Ovary (tissue), 9 donors: ENCODE measurements around the gene PIRT. TPM values are rescaled to one million over a fixed set of nuclear protein-coding genes. Genes with fewer than 3 reads are reported as not detected.

Experiments used
- DNase-seq, 5 donors: peaks; one replicate each; pipeline ENCODE4 v3.0.0-alpha.2; 2019 to 2020
- H3K27ac ChIP-seq, 2 donors: fragments of 200-600 bp; one replicate each; pipeline versions ENCODE4 v1.5.1 to v1.8.0; 2019 to 2022
- H3K27me3 ChIP-seq: fragments of 200-600 bp; one replicate; pipeline ENCODE4 v1.8.0; 2022
- H3K36me3 ChIP-seq: fragments of 200-600 bp; sonication (generic); one replicate; pipeline ENCODE4 v1.5.1; 2019
- H3K4me1 ChIP-seq: one replicate; pipeline ENCODE4 v1.8.1; 2013; ENCODE audit warnings: mild to moderate bottlenecking, moderate library complexity; ENCODE audit not compliant: insufficient read depth
- H3K4me3 ChIP-seq: fragments of 200-600 bp; sonication (generic); one replicate; pipeline ENCODE4 v1.5.1; 2017
- H3K9me3 ChIP-seq, 2 donors: fragments of 200-600 bp in 1 of 2; sonication (generic) in 1 of 2; one replicate each; pipeline versions ENCODE4 v1.5.1 to v1.8.1; 2013 to 2019; ENCODE audit warnings: mild to moderate bottlenecking in 1 of 2, moderate library complexity in 1 of 2
- CTCF ChIP-seq, 3 donors: fragments of 450-650 bp in 2 of 3; fragments of 200-600 bp in 1 of 3; IDR thresholded peaks; one replicate each; pipeline versions ENCODE4 v1.5.1 to v1.8.0; 2016 to 2022; ENCODE audit warnings: antibody characterized with exemption in 3 of 3, mild to moderate bottlenecking in 1 of 3
- EP300 ChIP-seq: sonication (generic); formaldehyde crosslinking; IDR thresholded peaks from one replicate; pipeline ENCODE4 v1.6.1; 2017; ENCODE audit warnings: antibody characterized with exemption
- POLR2A ChIP-seq: fragments of 450-650 bp; IDR thresholded peaks from one replicate; pipeline ENCODE4 v1.6.1; 2017; ENCODE audit warnings: antibody characterized with exemption, mild to moderate bottlenecking, moderate library complexity
- WGBS, 3 donors: extraction: QIAGEN DNeasy Blood & Tissue Kit in 1 of 3; methylation state at CpG; one replicate each; pipeline versions ENCODE4 v1.1.5 to v1.1.7; 2013 to 2017; 5-methylcytosine and 5-hydroxymethylcytosine counted together
- intact Hi-C, 4 donors: fragments of 100-400 bp; cut with DNase I; formaldehyde crosslinking; loops; one replicate each; pipeline versions ENCODE4 v1.11.0 to v1.15.1; 2022 to 2023
- polyA plus RNA-seq, 2 donors: library from polyadenylated mRNA; stranded (reverse); fragments of 200-250 nt in 1 of 2; fragments of 350-450 nt in 1 of 2; fragmentation: Illumina TruSeq in 1 of 2; extraction: RNeasy Lipid Tissue Mini Kit (QIAGEN cat#74804) in 1 of 2; gene quantifications; one replicate each; pipeline ENCODE4 v1.2.3, GENCODE V29; 2013 to 2014
- small RNA-seq: library from RNA; depleted of rRNA; stranded (forward); fragments of <200 nt; gene quantifications from one replicate; pipeline ENCODE3, GENCODE V24; 2016
- total RNA-seq, 7 donors: library from RNA; depleted of rRNA in 2 of 7; stranded (reverse); fragments of >200 nt in 2 of 7; fragmentation: NEBNext Ultra II Directional in 3 of 7; extraction: Animal tissue kit (Norgen Biotek cat#: 25700) in 3 of 7; gene quantifications; one replicate each; pipeline versions ENCODE4 v1.1.0 to v1.2.4, GENCODE V29; 2016 to 2023
- donor health status: DM: no; HTN: no; CAD: no; lungs with moderate emphysema.
- donor health status: DM: no; HTN: no; CAD: no.
- donor health status: Bipolar disorder and iron deficiency.
- donor health status: DM: yes; HTN: yes; CAD: no.
- donor health status: DM: no; HTN: no; CAD: no.
- donor health status: DM: yes; HTN: yes; CAD: no.

Gene PIRT
- total and polyA plus RNA-seq, 9 donors: not detected

GRCh38 chr17:10773391-10773790 lies 64.5 kb downstream of the PIRT start:
- Histone ChIP-seq H3K4me1 (no peaks in the 10 kb centered on the region), H3K4me3 (no peak overlapping the region), H3K27me3 (no peaks in the 10 kb centered on the region), H3K36me3 (no peaks in the 10 kb centered on the region), H3K27ac (no peak overlapping the region), H3K9me3 (no peaks in the 10 kb centered on the region)
- intact Hi-C loops: no loop called here
- TF ChIP-seq POLR2A: no peak
- TF ChIP-seq CTCF (IDR thresholded peaks at IDR 0.05): no peak
- TF ChIP-seq EP300: no peak
- WGBS, 3 donors: 70 to 75% (median 73%) methylated on average over 2 of the region's 2 CpGs
- no peak for DNase-seq

Small RNA genes lying within 50 kb of the gene (small RNA-seq; reads per million reads assigned to genes)
- gene AC015908.2: not detected
- not detected for gene RNU6-1065P
- not detected for gene TMEM238L

Other genes with a start within 250 kb of the PIRT start
- gene MYH3, start 180.8 kb downstream of the PIRT start, total RNA-seq: 1 to 10 TPM; 2.2 to 5.7 (median 3.0) TPM
- gene MYH3, start 180.8 kb downstream of the PIRT start, polyA plus RNA-seq: 1 to 10 TPM; 1.5 to 2.1 TPM
- gene SCO1, start 140.6 kb downstream of the PIRT start, total RNA-seq: 10 to 100 TPM in 6 of 7 donors, 1 to 10 TPM in 1; 9.5 to 26.5 (median 20.7) TPM
- gene SCO1, start 140.6 kb downstream of the PIRT start, polyA plus RNA-seq: 10 to 100 TPM; 10.8 to 22.3 TPM
- gene ADPRM, start 140.5 kb downstream of the PIRT start, total RNA-seq: 10 to 100 TPM; 12.4 to 17.7 (median 13.0) TPM
- gene ADPRM, start 140.5 kb downstream of the PIRT start, polyA plus RNA-seq: 10 to 100 TPM; 16.5 to 21.6 TPM
- 10 to 100 TPM in 3 of 7 donors, 1 to 10 TPM in 4; 5.4 to 14.1 (median 9.8) TPM for gene TMEM220, start 108.1 kb downstream of the PIRT start, total RNA-seq
- gene TMEM220, start 108.1 kb downstream of the PIRT start, polyA plus RNA-seq: 10 to 100 TPM in 1 of 2 donors, 1 to 10 TPM in 1; 8.4 to 11.0 TPM
- gene TMEM238L, start 34.0 kb downstream of the PIRT start, total RNA-seq: not detected
- gene TMEM238L, start 34.0 kb downstream of the PIRT start, polyA plus RNA-seq: not detected